LNCaP clone FGC (cell line): Measurements from ENCODE around the gene IGSF11.
"Not testable (repeated sequence)": the region's sequence is repeated elsewhere in the genome, so short reads cannot be mapped to it uniquely, and the experiment has no call there.

ENCODE experiments used
- DNase-seq: peaks from one replicate; pipeline ENCODE4 v3.0.0-alpha.2; 2011; ENCODE audit warnings: low read depth
- H3K4me3 ChIP-seq: 2 replicates; pipeline ENCODE4 v1.5.1; 2011; ENCODE audit warnings: mild to moderate bottlenecking, low read depth, low read length, control low read depth
- TF ChIP-seq, protein P1 (sequence below): IDR thresholded peaks from 2 replicates; pipeline ENCODE4 v1.5.1; 2012; ENCODE audit warnings: mild to moderate bottlenecking; ENCODE audit not compliant: control insufficient read depth, insufficient read depth; ENCODE audit errors: extremely low read depth

IGSF11 gene

DNA sequence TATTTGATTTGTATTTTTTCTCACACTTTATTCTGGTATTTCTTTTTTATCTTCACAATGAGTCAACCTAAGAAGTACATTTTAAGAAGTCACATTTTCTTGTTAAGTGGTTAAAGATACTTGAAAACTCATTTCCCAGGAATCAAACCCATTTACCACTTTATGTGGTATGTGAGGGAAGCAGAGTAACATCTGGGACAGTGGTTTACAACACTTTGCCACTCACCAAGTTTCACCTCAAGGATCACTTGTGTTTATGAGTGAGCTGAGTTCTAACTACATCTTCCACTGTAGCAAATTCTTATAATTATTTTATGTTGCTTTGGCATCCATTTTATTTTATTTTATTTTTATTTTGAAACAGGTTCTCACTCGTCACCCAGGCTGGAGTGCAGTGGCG lies 53.8 kb downstream of the IGSF11 start:
- TF ChIP-seq, protein P1, sequence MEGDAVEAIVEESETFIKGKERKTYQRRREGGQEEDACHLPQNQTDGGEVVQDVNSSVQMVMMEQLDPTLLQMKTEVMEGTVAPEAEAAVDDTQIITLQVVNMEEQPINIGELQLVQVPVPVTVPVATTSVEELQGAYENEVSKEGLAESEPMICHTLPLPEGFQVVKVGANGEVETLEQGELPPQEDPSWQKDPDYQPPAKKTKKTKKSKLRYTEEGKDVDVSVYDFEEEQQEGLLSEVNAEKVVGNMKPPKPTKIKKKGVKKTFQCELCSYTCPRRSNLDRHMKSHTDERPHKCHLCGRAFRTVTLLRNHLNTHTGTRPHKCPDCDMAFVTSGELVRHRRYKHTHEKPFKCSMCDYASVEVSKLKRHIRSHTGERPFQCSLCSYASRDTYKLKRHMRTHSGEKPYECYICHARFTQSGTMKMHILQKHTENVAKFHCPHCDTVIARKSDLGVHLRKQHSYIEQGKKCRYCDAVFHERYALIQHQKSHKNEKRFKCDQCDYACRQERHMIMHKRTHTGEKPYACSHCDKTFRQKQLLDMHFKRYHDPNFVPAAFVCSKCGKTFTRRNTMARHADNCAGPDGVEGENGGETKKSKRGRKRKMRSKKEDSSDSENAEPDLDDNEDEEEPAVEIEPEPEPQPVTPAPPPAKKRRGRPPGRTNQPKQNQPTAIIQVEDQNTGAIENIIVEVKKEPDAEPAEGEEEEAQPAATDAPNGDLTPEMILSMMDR = no peak
- DNase-seq = no peak
- H3K4me3 ChIP-seq = no peak overlapping the region

DNA sequence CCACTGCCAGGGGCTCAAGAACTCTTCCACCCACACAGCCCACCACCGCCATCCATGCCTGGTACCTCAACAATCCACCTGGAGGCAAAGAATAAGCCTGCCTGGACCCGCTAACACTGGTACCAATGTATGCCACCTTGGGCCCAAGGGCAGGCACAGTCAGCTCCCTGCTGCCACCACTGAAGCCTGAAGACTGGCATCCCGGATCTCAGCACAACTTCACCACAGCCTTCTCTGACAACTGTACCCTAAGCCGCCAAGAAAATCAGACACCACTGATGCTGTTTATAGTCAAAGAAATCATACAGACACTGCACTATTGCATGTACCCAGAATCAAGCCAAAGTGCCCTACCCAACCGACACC lies 56.3 kb downstream of the IGSF11 start:
- H3K4me3 ChIP-seq = no peak overlapping the region
- no peak for DNase-seq
- TF ChIP-seq, protein P1 = no peak

DNA sequence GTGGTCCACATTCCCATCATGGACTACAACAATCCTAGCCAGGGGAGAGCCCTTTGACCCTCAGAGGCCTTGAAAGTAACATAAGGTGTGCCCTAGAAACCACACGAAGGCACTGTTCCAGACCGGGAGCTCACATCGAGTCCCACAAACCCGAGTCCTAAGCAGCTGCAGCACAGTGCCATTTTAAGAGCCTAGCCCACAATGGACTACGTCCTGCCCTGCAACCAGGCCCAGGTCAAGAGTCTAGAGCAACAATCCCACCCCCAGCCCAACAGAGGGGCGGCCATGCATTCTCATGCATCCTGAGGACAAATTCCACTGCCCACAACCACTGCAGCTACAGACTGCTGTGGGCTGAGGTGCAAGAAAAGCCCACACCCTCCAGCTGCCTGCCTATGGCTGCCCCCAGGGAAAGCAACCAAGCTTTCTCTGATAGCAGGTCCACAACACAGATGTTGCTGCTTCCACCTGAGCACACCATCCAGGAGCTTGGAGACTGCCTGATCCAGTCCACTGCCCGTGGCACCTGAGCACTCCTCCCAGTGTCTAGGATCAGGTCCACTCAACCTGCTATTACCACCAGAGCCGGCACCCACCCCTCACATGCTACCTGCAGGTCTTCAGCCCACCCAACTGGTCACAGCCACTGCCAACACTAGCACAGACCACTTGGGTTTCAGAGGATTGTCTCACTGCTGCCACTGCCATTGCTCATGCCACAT lies 56.8 kb downstream of the IGSF11 start:
- no peak overlapping the region for H3K4me3 ChIP-seq
- TF ChIP-seq, protein P1 = no peak
- no peak for DNase-seq

DNA sequence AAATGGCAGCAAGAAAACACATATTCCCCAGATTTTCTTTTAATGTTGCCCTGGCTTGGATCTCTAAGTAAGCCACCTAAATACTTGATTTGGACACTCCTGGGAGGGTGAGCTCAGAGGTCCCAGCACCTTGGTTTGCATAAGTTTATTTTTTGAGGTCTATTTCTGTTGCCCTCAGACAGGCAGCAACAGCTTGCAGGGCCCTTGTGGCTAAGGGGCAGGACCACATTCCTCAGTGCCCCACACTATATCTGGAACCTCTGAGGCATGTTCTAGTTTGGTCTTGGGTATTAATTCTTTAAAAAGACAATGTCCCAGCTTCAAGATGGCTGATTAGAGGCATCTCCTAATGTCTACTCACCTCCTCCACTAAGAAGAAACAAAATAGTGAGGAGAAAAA lies 57.5 kb downstream of the IGSF11 start:
- no peak for DNase-seq
- no peak overlapping the region for H3K4me3 ChIP-seq
- TF ChIP-seq, protein P1 = no peak

DNA sequence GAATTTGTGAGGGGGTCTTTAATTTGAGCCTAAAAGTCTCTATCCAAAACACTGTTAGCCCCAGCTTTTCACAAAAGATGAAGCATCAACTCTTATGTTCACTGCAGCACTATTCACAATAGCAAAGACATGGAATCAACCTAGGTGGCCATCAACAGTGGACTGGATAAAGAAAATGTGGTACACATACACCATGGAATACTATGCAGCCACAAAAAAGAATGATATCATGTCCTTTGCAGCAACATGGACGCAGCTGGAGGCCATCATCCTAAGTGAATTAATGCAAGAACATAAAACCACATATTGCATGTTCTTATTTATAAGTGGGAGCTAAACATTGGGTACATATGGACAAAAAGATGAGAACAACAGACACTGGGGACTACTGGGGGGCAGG lies 59.2 kb downstream of the IGSF11 start:
- DNase-seq, H3K4me3 ChIP-seq: not testable (repeated sequence)

DNA sequence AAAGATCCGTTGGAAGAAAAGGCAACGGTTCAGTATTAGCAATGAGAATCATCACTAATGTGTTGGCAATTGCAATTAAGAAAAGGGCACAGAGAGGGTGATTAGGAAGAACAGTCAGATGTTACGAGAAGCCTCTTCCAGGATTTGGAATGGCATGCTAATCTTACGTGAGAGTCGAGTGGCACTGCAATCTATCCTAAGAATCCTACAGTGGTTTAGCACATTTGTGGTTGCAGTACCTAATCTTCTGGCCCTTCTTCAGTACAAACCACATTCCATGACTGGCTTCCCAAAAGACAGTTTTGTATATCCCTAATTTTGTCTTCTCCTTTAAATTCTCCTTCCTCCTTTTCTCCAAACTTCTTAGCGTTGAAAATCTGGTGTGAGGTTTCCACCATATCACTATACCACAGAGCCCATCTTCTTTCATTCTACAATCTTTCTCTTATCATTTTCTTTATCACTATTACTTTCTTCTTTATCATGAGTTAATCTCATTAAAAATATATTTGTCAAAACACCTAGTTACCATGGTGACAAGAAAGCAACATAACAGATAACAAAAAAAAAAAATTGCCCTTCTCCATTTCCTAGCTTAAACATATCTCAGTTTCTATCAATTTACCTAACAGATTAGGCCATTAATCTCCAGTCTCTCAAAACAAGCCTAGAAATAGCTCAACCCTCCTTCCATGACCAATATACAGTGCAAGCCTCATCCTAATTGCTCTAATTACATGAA lies 60.1 kb downstream of the IGSF11 start:
- H3K4me3 ChIP-seq = no peak overlapping the region
- TF ChIP-seq, protein P1 = no peak
- DNase-seq = no peak

DNA sequence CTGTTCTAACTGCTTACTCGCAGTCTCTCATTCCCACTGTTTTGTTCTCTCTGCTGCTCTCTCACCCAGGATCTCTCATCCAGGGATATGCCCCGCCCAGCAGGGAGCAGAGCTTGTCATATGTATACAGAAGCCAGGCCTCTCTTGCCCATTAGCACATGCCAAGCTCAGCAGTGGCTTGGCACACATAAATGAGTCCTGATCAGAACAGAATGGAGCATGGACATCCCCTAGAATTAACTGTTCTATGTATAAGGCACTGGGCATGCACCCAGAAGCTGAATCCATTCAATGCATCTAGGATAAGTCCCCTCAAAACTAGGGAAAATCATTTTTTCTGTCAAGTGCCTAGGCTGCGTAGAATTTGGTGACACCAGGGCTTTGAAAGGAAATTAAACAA lies 61.6 kb downstream of the IGSF11 start:
- no peak for DNase-seq
- TF ChIP-seq, protein P1 = no peak
- H3K4me3 ChIP-seq = no peak overlapping the region
